Measurements from ENCODE around the gene SPTB. TPM values are rescaled to one million over a fixed set of nuclear protein-coding genes. Genes with fewer than 3 reads are reported as not detected.

Gene SPTB
- total RNA-seq, 1 donor from 2014 or later: 8.9 TPM

GRCh38 chr14:64841772-64842750, 37.6 kb downstream of the SPTB start:
- peaks cover 26% of the 10 kb centered on the region for H3K4me1 Mint-ChIP-seq
- no peak for TF ChIP-seq CTCF (IDR thresholded peaks at IDR 0.05; ENCODE audit: unreplicated experiment)
- H3K9me3 Mint-ChIP-seq: peaks cover 3% of the 10 kb centered on the region
- H3K36me3 Mint-ChIP-seq: no peaks in the 10 kb centered on the region
- H3K27me3 Mint-ChIP-seq (ENCODE audit: low read depth): no peaks in the 10 kb centered on the region
- no peak for DNase-seq (ENCODE audit: low spot score in 2 of 2, unreplicated experiment in 2 of 2)
- no peak overlapping the region for H3K27ac Mint-ChIP-seq
- no peak overlapping the region for H3K4me3 Mint-ChIP-seq

GRCh38 chr14:64841121-64841651, 38.5 kb downstream of the SPTB start:
- DNase-seq (ENCODE audit: low spot score in 2 of 2, unreplicated experiment in 2 of 2): no peak
- peak; percentile 21 for TF ChIP-seq CTCF (IDR thresholded peaks at IDR 0.05; ENCODE audit: unreplicated experiment)
- H3K36me3 Mint-ChIP-seq: no peaks in the 10 kb centered on the region
- H3K27ac Mint-ChIP-seq: peak overlapping the region; percentile 93
- H3K9me3 Mint-ChIP-seq: peaks cover 3% of the 10 kb centered on the region
- H3K4me1 Mint-ChIP-seq: peaks cover 25% of the 10 kb centered on the region
- H3K4me3 Mint-ChIP-seq: no peak overlapping the region
- H3K27me3 Mint-ChIP-seq (ENCODE audit: low read depth): no peaks in the 10 kb centered on the region

- H3K4me3 Mint-ChIP-seq: no peak overlapping the region
- H3K9me3 Mint-ChIP-seq: peaks cover 3% of the 10 kb centered on the region
- H3K4me1 Mint-ChIP-seq: peaks cover 6% of the 10 kb centered on the region
- no peaks in the 10 kb centered on the region for H3K27me3 Mint-ChIP-seq (ENCODE audit: low read depth)
- no peak for TF ChIP-seq CTCF (IDR thresholded peaks at IDR 0.05; ENCODE audit: unreplicated experiment)
- no peaks in the 10 kb centered on the region for H3K36me3 Mint-ChIP-seq
- DNase-seq (ENCODE audit: low spot score in 2 of 2, unreplicated experiment in 2 of 2): no peak
- H3K27ac Mint-ChIP-seq: no peak overlapping the region
These were observed 41.1 kb downstream of the SPTB start for GRCh38 chr14:64838656-64839055.

- Mint-ChIP-seq H3K36me3 (no peaks in the 10 kb centered on the region), H3K27ac (no peak overlapping the region), H3K4me3 (no peak overlapping the region), H3K9me3 (peaks cover 3% of the 10 kb centered on the region), H3K27me3 (ENCODE audit: low read depth) (no peaks in the 10 kb centered on the region), H3K4me1 (no peaks in the 10 kb centered on the region)
- TF ChIP-seq CTCF (IDR thresholded peaks at IDR 0.05; ENCODE audit: unreplicated experiment): no peak
- DNase-seq (ENCODE audit: low spot score in 2 of 2, unreplicated experiment in 2 of 2): no peak
These were observed 44.3 kb downstream of the SPTB start for GRCh38 chr14:64835431-64835830.

GRCh38 chr14:64834965-64835364, 44.7 kb downstream of the SPTB start:
- no peak overlapping the region for H3K27ac Mint-ChIP-seq
- H3K9me3 Mint-ChIP-seq: peaks cover 3% of the 10 kb centered on the region
- TF ChIP-seq CTCF (IDR thresholded peaks at IDR 0.05; ENCODE audit: unreplicated experiment): no peak
- DNase-seq (ENCODE audit: low spot score in 2 of 2, unreplicated experiment in 2 of 2): no peak
- H3K36me3 Mint-ChIP-seq: no peaks in the 10 kb centered on the region
- no peaks in the 10 kb centered on the region for H3K4me1 Mint-ChIP-seq
- H3K4me3 Mint-ChIP-seq: no peak overlapping the region
- H3K27me3 Mint-ChIP-seq (ENCODE audit: low read depth): no peaks in the 10 kb centered on the region
